RPMI7951 (cell line): ENCODE data around the gene VPS50. TPM values are rescaled to one million over a fixed set of nuclear protein-coding genes. Genes with fewer than 3 reads are reported as not detected.
"Not testable (repeated sequence)": the region's sequence is repeated elsewhere in the genome, so short reads cannot be mapped to it uniquely, and the experiment has no call there.

Experiments
- DNase-seq: peaks from one replicate; pipeline ENCODE4 v3.0.0-alpha.2; 2012; ENCODE audit warnings: low read depth
- total RNA-seq: library from RNA; depleted of rRNA; stranded (reverse); fragments of >200 nt; shearing (Covaris generic); gene quantifications from 2 replicates; pipeline ENCODE4 v1.2.3, GENCODE V29; 2014

VPS50 gene
- total RNA-seq, 1 experiment from 2014 or later: 32.6 TPM

DNA sequence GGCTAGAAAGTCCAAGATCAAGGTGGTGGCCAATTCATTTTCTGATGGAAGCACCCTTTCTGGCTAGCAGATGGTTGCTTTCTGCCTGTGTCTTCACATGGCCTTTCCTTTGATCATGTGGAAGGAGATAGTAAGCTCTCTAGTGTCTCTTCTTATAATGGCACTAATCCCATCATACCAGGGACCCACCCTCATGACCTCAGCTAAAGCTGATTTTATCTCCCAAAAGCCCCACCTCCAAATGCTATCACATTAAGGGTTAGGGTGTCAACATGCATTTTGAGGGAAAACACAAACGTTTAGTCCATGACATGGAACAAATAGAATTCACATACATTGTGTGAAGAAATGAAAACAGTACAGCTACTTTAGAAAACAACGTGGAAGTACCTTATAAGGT, 100.0 kb downstream of the VPS50 start:
- DNase-seq: no peak

DNA sequence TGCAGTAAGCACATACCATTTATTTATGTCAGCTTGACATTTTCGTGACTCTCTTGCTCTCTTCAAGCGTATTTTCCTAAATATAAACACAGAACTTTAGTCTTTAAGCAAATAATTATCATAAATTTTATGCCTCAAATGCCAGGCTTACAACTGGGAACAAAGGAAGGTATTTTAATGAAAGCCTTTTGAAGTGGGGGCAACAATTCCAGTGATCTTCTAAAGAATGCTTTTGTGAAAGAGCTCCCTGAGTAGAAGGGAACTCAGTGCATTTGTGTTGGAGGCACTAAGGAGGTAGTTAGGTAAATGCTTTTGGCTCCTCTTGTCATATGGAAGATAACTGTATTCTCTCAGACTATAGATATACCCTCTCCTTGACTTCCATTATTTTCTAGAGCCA, 104.9 kb downstream of the VPS50 start:
- no peak for DNase-seq

DNA sequence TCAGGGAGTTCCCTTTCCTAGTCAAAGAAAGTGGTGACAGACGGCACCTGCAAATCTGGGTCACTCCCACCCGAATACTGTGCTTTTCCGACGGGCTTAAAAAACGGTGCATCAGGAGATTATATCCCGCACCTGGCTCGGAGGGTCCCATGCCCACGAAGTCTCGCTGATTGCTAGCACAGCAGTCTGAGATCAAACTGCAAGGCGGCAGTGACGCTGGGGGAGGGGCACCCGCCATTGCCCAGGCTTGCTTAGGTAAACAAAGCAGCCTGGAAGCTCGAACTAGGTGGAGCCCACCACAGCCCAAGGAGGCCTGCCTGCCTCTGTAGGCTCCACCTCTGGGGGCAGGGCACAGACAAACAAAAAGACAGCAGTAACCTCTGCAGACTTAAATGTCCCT, 110.0 kb downstream of the VPS50 start:
- DNase-seq: not testable (repeated sequence)

DNA sequence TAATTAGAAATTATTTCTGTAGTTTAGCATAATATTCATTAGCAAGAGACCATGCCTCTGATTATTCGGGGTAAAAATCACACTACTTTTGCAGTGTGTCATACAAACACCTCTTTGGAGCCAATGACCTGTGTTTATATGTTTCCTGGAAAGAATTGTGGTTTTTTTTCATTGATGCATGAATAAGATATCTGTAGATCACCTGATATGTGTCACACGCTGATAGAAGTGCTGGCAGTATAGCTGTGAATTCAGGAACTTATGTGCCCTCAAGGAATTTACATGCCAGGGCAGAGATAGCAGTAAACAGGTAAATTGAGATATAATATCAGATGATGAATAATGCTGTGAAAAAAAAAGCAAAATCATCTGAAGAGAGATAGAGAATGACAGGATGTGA, 118.2 kb downstream of the VPS50 start:
- no peak for DNase-seq

DNA sequence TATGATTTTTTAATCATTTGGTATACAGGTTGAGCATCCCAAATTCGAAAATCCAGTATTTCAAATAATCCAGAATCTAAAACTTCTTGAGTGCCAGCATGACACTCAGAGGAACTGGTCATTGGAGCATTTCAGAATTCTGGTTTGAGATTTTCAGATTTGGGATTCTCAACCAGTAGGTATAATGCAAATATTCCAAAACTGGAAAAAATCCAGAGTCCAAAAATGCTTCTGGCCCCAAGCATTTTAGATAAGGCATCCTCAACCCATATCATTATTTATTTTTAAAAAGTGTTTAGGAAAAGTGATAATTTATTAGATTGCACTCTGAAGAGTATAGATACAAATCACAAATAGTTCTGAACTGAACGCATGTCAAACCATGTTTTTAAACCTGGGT, 120.7 kb downstream of the VPS50 start:
- no peak for DNase-seq

DNA sequence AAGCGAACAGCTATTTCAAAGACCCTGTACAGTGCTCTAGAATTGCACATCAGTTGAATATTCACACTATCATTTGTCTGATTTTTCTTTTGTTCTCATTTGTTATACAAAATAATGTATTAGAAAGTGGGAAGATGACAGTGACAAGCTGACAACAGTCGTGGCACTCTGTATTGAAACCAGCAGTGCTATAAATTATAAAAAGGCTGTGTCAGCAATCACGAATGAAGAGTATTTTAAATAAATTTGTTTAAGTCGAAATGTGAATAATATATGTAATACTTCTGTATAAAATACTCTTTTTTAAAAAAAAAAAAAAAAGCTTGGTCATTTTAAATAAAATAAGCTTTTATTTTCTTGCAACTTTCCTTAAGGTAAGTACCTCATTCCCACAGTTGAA, 122.6 kb downstream of the VPS50 start:
- DNase-seq: no peak

DNA sequence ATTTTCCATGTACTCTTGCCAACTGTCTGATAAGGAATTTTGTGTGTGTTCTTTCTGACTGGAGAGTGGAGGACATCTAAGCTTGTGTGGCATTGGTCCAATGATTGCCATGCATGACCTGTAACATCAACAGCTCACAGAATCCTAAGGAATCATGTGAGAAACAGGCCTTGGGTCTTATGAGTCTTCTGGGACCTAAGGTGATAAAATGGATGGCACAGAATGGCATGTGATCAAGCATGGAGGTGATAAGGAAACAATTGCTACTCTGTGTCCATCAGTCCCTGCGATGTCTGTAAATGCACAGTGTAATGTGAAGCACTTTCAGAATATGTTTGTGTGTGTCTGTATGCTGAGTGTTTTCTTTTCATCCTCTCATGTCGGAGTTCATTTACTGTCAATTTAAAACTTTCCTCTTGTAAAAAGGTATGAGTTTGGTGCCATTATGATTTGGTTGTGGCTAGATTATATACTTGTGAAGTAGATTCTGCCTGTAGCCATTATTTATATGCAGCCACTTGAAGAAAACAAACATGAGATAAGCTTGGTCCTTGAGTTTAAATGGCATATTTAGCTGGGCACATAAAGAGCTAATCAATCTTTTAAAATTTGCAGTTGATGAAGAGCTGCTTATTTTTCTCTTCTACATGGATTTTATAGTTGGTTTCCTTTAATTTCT, 127.5 kb downstream of the VPS50 start:
- DNase-seq: no peak

DNA sequence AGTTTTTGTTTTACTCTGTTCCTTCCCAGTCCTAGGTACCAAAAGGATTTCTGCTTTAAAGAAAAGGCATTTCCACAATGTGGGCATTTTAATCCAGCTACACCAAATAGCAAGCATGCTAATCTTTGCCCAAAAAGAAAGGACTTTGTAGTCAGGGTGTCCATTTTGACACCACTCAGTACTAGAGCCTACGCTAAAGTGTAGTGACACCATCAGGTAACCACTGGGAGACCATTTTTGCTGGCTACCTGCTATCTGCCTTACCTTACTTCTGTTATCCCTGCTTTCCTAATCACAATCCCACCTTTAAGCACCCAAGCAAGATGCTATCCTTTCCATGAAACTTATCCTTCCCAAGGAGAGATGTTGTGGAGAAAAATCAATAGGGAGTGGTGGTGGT, 129.7 kb downstream of the VPS50 start:
- no peak for DNase-seq

DNA sequence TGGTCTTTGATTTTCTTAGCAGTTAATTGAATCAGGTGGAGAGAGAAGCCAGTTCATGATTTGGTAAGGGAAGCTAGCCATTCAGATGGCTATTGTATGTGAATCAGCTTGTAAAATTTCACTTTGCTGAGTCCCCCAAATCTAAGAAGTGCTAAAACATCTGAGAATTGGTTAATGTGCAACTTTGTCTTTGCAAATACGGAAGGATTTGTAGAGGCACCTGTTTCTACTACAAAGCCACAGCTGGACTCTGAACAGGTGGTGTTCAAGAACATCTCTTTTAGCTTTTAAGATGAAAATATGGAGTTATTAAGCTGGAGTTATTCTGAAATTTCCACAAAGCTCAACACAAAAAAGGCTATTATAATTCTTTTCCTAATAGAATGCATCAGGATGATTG, 132.6 kb downstream of the VPS50 start:
- no peak for DNase-seq

DNA sequence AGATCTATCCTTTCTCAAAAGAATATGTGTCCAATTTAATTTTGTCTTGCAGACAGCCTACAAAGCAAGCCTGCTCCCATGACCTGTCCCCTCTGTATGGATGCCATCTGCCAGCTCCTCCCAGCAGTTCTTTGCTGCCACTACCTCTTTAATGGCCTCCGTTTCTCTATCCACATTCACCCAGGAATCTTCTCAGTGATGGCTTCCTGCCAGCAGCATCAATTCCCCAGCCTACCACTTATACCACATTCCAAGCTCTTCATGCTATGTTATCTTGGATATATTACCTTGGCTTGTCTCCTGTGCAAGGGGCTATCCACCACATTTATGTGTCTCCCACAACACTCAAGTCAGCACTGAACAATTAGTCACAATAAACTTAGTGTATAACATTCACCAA, 133.2 kb downstream of the VPS50 start:
- no peak for DNase-seq

DNA sequence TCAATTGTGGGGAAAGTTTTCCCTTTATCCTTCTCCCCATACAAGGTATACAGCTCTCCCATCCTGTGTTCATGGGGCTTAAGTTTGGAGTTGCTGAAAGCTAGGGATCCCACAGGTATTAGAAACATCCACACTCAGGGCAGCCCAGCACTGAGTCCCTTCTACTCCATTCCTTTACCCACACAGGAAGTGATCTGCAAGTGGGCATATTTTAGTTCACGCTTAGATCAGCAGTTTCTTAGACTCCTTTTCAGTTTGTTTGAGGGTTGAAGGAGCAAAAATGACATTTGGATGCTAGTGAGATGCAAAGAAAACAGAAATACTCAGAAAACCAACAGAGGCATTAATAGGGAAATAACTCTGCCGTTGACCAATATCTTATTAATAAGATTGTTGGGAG, 134.7 kb downstream of the VPS50 start:
- DNase-seq: no peak

DNA sequence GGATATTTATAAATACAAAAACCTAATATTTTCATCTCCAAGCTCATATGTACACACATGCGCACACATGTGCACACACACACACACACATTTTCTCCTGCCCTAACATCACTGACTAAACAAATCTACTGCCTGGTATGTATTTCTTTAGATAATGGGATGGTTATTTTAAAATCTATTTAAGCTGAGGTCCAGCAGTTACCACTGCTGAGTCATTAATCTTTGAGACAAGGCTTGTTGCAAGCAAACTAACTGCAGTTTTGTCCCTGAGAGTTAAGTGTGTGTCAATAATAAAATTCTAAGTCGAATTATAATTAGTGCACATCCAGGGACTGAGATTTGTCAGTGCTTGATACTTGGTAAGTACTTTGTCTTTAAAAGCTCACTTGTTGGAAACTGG, 135.1 kb downstream of the VPS50 start:
- no peak for DNase-seq

DNA sequence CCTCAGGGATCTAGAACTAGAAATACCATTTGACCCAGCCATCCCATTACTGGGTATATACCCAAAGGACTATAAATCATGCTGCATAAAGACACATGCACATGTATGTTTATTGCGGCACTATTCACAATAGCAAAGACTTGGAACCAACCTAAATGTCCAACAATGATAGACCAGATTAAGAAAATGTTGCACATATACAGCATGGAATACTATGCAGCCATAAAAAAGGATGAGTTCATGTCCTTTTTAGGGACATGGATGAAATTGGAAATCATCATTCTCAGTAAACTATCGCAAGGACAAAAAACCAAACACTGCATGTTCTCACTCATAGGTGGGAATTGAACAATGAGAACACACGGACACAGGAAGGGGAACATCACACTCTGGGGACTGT, 138.8 kb downstream of the VPS50 start:
- DNase-seq: not testable (repeated sequence)

DNA sequence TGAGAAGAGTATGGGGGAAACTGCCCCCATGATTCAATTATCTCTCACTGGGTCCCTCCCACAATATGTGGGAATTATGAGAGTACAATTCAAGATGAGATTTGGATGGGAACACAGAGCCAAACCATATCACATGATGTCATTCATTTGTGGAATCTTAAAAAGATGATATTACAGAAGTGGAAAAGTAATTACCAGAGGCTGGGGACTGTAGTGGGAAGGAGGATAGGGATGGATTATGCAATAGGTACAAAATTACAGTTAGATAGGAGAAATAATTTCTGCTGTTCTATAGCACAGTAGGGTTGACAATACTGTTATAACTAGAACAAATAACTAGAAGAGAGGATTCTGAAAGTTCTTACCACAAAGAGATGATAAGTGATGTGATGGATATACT, 141.4 kb downstream of the VPS50 start:
- no peak for DNase-seq

DNA sequence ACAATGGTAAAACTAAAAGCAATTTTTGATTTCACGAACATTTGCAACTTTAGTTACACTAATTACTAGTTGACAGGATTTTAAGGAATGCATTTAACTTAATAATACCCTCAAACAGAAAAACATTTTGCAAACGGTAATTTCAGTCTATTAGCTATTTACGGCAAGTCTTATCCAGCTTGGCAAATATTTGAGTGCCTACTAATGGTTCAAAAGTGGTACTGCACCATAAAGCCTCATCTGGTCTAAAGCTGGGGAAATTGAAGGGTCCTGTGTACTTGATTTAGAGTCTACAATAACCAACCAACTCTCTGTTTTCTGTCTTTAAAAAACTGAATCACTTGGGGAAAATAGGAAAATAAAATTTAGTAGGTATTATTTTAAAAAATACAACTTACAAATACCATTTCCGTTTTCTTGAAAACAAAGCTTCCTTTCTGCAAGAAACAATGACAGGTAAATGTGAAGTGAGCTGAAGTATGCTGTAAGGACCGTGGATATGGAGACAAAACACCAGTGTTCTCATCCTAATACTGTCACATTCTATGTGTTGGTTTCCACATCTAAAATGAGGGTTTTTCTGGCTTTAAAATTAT, 142.3 kb downstream of the VPS50 start:
- DNase-seq: peak; percentile 39

DNA sequence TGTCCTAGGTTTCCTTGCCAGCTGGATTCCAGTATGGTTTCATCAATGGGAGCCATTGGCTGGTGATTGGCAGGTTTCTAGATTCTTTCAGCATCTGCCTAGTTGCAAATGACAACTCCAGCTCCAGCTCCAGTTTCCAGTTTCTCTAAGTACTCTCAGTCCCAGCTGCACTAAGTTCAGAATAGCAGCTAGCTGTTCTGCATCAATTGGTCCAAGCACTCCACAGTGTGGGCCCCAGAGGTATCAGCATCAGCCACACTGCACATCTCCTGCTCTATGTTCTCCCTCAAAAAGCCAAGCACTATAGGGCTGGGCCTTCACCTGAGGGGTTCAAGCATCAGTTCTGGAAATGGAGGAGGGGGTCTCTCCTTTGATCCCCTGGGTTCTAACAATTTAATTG, 143.4 kb downstream of the VPS50 start:
- no peak for DNase-seq

DNA sequence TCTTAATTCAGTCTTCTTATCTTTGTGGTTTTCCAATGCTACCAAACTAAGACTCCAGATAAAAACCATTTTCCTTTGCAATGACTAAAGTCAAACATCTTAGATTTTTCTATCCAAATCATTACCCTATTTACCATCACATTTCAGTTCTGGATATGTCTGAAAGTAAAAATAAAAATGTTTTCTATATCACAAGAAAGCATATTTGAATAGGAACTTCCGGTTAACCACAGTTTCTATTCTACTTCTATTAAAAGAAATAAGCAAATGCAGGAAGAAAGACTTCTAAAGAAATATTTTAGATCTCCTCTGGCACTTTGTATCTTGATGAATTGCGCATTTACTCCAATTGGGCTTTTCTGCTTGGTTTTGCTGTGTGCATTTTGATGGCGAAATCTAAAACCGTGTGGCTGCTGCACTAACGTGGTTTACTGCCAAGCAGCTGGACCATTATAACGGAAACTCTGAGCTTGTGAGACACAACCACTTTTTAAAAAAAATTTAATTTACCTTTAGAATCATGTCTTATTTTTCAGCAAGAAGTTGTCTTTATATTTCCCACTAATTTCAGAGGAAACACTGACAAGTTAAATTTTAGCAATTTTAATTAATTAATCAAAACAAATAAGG, 146.1 kb downstream of the VPS50 start:
- no peak for DNase-seq

DNA sequence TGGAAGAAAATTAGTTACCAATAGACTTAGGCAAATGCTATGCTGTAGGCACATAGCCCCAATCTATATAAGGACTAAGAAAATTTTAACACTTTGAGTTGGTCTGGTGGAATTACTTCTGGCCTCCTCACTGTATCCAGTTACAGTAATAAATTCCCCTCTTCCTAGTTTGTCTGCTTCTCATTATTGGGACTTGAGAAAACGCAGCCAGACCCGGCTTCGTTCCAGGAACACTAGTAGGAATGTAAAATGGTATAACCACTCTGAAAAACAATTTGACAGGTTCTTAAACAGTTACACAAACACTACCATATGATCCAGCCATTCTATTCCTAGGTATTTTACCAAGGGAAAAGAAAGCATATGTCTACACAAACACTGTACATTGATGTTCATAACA, 150.2 kb downstream of the VPS50 start:
- no peak for DNase-seq

DNA sequence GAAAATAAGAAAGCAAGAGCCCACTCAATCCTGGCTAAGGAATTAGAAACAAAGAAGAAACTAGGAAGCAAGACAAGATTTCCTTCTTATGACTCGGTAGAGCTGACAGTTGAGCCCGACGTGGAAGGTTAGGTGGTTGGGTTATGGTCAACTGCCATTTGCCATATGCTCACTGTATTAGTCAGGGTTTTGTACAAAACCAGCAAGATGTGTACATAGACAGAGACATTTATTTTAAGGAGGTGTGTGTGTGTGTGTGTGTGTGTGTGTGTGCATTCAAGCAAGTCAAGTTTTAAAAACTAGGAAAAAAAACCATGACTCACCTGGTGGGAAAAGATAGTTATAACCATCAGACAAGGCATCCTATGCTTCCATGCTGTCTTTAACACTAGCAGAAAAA, 158.5 kb downstream of the VPS50 start:
- no peak for DNase-seq

DNA sequence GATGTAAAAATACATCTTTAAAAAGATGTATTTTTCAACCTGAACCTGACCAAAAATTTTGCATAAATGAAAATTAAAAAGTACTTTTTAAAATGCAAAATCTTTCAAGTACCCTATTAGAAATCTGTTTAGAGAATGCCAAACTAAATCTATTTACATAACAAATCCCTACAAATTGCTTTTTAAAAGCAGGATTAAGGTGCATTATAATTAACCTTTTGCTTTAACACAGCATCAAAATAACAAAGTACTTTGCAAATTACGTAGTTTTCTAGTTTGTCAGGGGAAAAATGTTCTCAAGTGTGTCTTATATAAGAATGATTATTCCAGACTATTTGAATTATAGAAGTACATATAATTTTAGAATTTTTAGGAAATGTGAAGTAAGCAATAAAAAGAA, 160.8 kb downstream of the VPS50 start:
- no peak for DNase-seq

DNA sequence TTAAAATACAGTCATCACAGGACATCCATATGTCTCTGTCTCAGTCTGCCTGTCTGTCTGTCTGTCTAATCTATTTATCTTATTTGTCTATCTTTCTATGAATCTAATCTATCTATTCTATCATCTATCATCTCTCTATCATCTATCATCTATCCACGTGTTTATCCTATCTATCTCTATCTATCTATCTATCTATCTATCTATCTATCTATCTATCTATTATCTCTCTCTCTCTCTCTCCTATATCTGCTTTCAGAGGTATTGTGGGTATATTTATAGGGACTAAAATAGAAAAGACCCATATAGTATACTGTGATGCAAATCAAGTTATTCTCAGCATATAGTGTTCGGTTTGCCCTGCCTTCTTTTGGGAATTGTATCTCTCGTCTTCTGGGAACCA, 167.5 kb downstream of the VPS50 start:
- DNase-seq: no peak

DNA sequence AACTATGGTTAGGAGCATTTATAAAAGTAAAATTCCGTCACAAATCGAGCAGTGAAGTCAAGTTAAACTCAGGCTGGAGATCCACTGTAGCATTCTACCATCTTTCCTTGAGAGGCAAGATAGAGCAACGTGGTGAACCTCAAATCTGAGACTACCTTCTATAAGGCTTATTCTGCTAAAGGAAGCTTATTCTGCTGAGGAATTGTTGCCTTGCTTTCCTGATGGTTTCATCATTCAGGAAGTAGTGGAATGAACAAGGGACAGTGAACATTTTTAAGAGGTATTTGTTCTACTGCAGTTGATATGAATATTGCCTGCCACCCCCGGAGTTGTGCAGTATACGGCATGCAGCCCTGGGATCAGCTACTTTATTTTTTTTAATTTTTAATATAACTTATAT, 170.8 kb downstream of the VPS50 start:
- DNase-seq: no peak

DNA sequence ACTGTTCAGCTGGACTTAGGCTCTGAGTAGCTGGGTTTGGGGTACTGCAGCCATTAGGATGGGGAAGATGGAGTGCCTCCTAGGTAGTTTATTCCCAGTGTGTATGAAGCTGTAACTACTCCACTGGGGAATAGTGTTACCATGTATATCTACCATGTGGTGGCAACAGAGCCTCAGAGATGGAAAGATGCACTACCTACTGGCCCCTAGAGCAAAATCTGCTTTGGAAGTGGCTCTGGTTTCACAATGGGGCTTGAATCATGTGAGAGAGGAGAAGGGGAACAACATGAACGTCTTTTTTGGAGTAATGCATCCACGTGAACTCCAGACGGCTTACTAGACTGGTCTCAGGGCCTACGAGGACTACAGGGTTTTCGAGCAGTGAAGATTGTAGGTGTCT, 175.1 kb downstream of the VPS50 start:
- DNase-seq: no peak

DNA sequence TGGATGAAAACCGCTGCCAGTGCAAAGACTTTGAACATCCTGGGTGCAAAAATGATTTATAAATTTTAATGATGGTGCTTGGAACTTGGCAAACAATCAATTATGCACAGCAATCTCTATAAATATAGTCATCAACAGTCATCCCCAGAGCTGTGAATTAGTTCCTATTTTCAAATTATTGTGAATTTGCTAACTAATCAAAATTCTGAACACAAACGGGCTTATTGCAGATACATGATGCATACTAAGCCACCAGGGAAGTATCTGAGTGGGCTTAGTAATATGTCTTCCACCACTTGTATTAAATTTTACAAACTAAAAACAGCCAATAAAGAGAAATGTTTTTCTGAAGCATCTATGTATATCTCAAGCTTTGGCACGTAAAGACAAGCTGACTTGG, 177.2 kb downstream of the VPS50 start:
- DNase-seq: no peak
